ENCODE results near the gene RHOT2. TPM values are rescaled to one million over a fixed set of nuclear protein-coding genes. Genes with fewer than 3 reads are reported as not detected.

Gene RHOT2
- total RNA-seq, 1 donor from 2014 or later = 172 TPM

GRCh38 chr16:693364-693763, 25.4 kb downstream of the RHOT2 start:
- DNase-seq = no peak
- Mint-ChIP-seq H3K4me1 (peaks cover 16% of the 10 kb centered on the region), H3K4me3 (peak overlapping the region; percentile 65), H3K27me3 (peaks cover 17% of the 10 kb centered on the region), H3K9me3 (peaks cover 4% of the 10 kb centered on the region), H3K27ac (no peak overlapping the region), H3K36me3 (ENCODE audit: low read depth) (no peaks in the 10 kb centered on the region)
- intact Hi-C loops (cut with micrococcal nuclease) = no loop called here

DNA sequence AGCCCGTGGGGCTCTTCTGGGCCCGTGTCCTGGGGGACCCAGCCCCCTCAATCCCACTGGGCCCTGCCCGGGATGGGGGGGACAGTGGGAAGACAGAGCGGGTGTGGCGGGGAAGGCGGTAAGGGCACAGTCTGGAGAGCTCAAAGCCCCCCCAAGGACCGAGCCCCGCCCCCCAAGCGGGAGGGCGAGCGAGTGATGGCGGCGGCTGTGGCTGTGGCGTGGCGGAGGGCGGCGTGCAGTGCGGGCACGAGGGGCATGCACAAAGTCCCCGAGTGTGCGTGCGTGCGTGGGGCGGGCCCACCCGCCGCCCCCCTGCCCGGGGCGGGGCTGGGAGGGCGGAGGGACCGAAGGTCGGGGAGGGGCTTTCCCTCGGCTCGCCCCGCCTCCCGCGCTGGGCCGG, 25.8 kb downstream of the RHOT2 start:
- Mint-ChIP-seq H3K36me3 (ENCODE audit: low read depth) (no peaks in the 10 kb centered on the region), H3K27ac (no peak overlapping the region), H3K4me3 (peak overlapping the region; percentile 65), H3K27me3 (peaks cover 17% of the 10 kb centered on the region), H3K4me1 (peaks cover 16% of the 10 kb centered on the region), H3K9me3 (peaks cover 4% of the 10 kb centered on the region)
- no peak for DNase-seq
- intact Hi-C loops (cut with micrococcal nuclease) = no loop called here

DNA sequence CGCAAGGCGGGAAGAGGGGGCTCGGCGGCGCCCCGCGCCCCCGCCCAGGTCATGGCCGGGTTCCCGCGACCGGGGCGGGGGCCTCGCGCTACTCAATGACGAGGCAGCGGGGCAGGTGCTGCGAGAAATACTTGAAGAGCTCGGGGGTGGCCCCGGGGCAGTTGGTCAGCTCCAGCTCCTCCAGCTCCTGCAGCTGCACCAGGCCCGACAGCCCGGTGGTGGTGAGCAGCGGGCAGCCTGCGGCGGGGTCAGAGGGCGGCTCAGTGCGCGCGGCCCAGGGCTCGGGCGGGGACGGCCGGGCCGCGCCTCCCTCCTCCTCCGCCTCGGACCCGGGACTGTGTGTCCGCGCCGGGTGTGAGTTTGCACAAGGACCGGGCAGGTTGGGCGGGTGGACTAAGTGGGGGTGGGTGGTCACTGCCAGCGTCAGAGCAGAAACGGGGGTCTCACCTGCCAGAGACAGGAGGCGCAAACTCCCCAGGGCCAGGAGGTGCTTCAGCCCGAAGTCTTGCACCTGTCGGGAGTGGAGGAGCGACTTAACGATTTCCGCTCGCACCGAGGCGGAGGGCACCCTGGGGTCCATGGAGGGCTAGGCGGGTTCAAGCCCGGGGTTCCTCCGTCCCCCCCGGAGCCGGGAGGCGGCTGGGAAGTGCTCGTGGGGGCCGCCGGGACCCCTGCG, 26.4 kb downstream of the RHOT2 start:
- H3K36me3 Mint-ChIP-seq (ENCODE audit: low read depth) = no peaks in the 10 kb centered on the region
- peaks cover 17% of the 10 kb centered on the region for H3K27me3 Mint-ChIP-seq
- intact Hi-C loops (cut with micrococcal nuclease) = no loop called here

DNA sequence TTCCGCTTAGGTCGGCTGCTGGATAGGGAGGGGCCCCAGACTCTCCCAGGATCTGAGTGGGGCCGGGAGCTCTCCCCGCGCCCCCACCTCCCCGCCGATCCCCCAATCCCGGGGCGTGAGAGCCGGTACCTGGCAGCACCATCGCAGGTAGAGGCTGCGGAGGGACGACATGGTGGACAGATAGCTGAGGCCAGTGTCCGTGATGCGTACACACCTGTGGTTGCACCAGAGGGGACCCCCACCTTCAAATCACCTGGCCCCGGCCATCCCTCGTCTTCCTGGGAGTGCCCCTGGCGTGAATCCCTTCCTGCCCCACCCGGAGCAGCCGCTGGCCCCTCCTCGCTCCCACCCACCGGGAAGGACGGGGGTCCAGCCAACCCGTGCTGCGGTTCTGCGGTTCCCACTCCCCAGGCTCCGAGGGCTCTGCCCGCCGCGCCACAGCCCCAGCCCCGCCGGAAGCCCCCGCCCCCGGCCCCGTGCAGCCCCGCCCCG, 27.0 kb downstream of the RHOT2 start:
- H3K4me1 Mint-ChIP-seq = peaks cover 15% of the 10 kb centered on the region
- intact Hi-C loops (cut with micrococcal nuclease) = no loop called here
- no peak for DNase-seq
- H3K27me3 Mint-ChIP-seq = peaks cover 18% of the 10 kb centered on the region
- H3K36me3 Mint-ChIP-seq (ENCODE audit: low read depth) = no peaks in the 10 kb centered on the region
- peak overlapping the region; percentile 85 for H3K4me3 Mint-ChIP-seq
- H3K9me3 Mint-ChIP-seq = peaks cover 4% of the 10 kb centered on the region
- H3K27ac Mint-ChIP-seq = no peak overlapping the region

More for the DNA sequence above, 26.4 kb downstream of the RHOT2 start:
- peaks cover 16% of the 10 kb centered on the region for H3K4me1 Mint-ChIP-seq
- no peak overlapping the region for H3K27ac Mint-ChIP-seq
- no peak for DNase-seq
- peak overlapping the region; percentile 71 for H3K4me3 Mint-ChIP-seq
- H3K9me3 Mint-ChIP-seq = peaks cover 4% of the 10 kb centered on the region

DNA sequence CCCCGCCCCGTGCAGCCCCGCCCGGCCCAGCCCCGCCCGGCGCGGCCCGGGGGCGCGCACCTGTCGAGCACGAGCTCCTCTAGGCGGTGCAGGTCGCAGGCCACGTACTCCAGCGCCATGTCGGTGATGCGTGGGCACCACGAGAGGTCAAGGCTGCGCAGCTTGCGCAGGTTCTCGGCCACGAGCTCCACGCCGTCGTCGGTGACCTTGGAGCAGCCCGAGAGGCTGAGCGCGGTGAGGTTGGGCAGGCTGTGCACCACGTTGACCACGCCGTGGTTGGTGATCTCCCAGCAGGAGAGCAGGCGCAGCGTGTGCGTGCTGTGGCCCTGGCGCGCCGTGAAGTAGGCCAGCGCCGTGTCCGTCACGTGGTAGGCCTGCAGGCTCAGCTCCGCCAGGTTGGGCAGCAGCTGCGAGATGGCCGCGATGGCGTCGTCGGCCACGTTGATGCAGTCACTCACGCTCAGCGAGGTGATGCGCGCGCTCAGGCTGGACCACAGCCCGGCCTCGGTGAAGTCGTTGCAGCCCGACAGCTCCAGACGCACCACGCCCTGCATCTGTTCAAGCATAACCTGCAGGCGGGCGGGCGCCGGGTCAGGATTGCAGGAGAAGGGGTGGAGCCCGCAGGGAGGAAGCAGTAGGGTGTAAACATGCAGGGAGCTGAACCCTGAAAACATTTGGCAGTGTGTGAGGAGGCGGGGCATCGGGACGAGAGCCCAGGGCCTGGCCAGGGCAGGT, 27.6 kb downstream of the RHOT2 start:
- H3K27ac Mint-ChIP-seq = peak overlapping the region; percentile 87
- intact Hi-C loops (cut with micrococcal nuclease) = no loop called here
- H3K9me3 Mint-ChIP-seq = peaks cover 4% of the 10 kb centered on the region
- peaks cover 20% of the 10 kb centered on the region for H3K27me3 Mint-ChIP-seq
- H3K36me3 Mint-ChIP-seq (ENCODE audit: low read depth) = no peaks in the 10 kb centered on the region
- peak; percentile 92 for DNase-seq
- H3K4me3 Mint-ChIP-seq = peak overlapping the region; percentile 85
- H3K4me1 Mint-ChIP-seq = peaks cover 15% of the 10 kb centered on the region

DNA sequence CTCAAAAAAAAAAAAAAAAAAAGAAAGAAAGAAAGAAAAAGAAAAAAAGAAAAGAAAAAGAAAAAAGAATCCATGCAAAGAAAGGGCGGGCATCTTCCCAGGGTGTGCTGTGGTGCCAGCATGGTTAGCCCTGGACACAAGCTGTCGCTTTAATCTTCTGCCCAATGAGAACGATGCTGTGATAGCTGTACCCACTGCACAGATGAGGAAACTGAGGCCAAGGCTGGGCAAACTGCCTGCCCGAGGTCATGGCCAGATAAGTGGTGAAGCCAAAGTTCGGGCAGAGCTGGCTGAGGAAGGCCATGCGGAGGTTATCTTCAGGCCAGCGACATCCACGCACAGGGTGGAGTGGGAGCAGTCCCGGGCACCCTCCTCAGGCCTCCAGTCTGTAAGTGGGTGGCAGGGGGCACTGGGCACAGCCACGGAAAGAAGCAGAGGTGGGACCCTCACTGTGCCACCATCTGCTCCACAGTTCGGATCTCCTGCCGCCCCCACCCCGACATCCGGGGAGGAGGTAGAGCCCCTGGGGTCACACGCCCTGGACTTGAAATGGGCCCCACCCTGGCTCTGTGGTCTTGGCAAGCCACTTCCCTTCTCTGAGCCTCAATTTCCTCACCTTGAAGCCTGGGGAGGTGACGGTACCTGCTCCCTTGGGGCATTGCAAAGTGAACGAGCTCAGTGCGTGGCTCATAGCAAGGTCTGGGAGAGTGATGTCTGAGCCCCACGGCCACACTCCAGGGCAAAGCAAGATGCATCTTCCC, 31.2 kb downstream of the RHOT2 start:
- H3K4me1 Mint-ChIP-seq = peaks cover 7% of the 10 kb centered on the region
- H3K36me3 Mint-ChIP-seq (ENCODE audit: low read depth) = no peaks in the 10 kb centered on the region
- peak overlapping the region; percentile 34 for H3K4me3 Mint-ChIP-seq
- H3K27me3 Mint-ChIP-seq = peaks cover 28% of the 10 kb centered on the region
- H3K27ac Mint-ChIP-seq = no peak overlapping the region
- DNase-seq = peak; percentile 66
- H3K9me3 Mint-ChIP-seq = no peaks in the 10 kb centered on the region
- intact Hi-C loops (cut with micrococcal nuclease) = no loop called here

GRCh38 chr16:700684-701584, 33.0 kb downstream of the RHOT2 start:
- Mint-ChIP-seq H3K4me1 (peaks cover 4% of the 10 kb centered on the region), H3K27me3 (peaks cover 28% of the 10 kb centered on the region), H3K27ac (no peak overlapping the region), H3K36me3 (ENCODE audit: low read depth) (no peaks in the 10 kb centered on the region), H3K4me3 (no peak overlapping the region), H3K9me3 (no peaks in the 10 kb centered on the region)
- DNase-seq = peak; percentile 90
- intact Hi-C loops (cut with micrococcal nuclease) = no loop called here

GRCh38 chr16:702341-702740, 34.4 kb downstream of the RHOT2 start:
- Mint-ChIP-seq H3K27me3 (peaks cover 39% of the 10 kb centered on the region), H3K4me1 (peaks cover 2% of the 10 kb centered on the region), H3K4me3 (no peak overlapping the region), H3K27ac (no peak overlapping the region), H3K36me3 (ENCODE audit: low read depth) (no peaks in the 10 kb centered on the region), H3K9me3 (no peaks in the 10 kb centered on the region)
- intact Hi-C loops (cut with micrococcal nuclease) = no loop called here
- no peak for DNase-seq

GRCh38 chr16:703406-703805, 35.5 kb downstream of the RHOT2 start:
- H3K9me3 Mint-ChIP-seq = no peaks in the 10 kb centered on the region
- H3K36me3 Mint-ChIP-seq (ENCODE audit: low read depth) = no peaks in the 10 kb centered on the region
- intact Hi-C loops (cut with micrococcal nuclease) = no loop called here
- DNase-seq = no peak
- H3K27me3 Mint-ChIP-seq = peaks cover 47% of the 10 kb centered on the region
- H3K4me1 Mint-ChIP-seq = peaks cover 2% of the 10 kb centered on the region
- no peak overlapping the region for H3K27ac Mint-ChIP-seq
- H3K4me3 Mint-ChIP-seq = no peak overlapping the region

DNA sequence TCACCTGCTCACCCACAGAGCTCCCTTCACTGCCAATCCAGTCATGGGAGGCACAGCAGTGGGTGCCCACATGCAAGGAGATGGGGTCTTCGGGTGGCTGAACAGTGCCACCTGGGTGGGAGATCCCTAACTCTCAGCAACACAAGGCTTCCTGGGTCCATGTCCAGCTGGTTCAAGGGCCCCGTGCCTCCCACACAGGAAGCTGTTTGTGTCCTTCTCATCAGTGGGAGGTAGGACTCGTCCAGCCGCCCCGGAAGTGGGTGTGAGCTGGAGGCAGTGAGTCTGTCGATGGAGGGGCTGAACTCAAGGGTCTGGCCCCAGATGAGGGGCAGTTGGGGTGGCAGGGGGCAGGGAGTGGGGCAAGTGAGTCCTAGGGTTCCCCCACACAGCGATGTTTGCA, 36.1 kb downstream of the RHOT2 start:
- Mint-ChIP-seq H3K9me3 (no peaks in the 10 kb centered on the region), H3K4me1 (peaks cover 2% of the 10 kb centered on the region), H3K4me3 (no peak overlapping the region), H3K27me3 (peaks cover 48% of the 10 kb centered on the region), H3K36me3 (ENCODE audit: low read depth) (no peaks in the 10 kb centered on the region), H3K27ac (no peak overlapping the region)
- DNase-seq = no peak
- intact Hi-C loops (cut with micrococcal nuclease) = no loop called here

- DNase-seq = no peak
- no peaks in the 10 kb centered on the region for H3K9me3 Mint-ChIP-seq
- peaks cover 47% of the 10 kb centered on the region for H3K27me3 Mint-ChIP-seq
- no peaks in the 10 kb centered on the region for H3K4me1 Mint-ChIP-seq
- no peak overlapping the region for H3K27ac Mint-ChIP-seq
- intact Hi-C loops (cut with micrococcal nuclease) = no loop called here
- H3K36me3 Mint-ChIP-seq (ENCODE audit: low read depth) = no peaks in the 10 kb centered on the region
- H3K4me3 Mint-ChIP-seq = no peak overlapping the region
Measured at GRCh38 chr16:704552-705380, 36.8 kb downstream of the RHOT2 start.

- Mint-ChIP-seq H3K36me3 (ENCODE audit: low read depth) (no peaks in the 10 kb centered on the region), H3K27me3 (peaks cover 47% of the 10 kb centered on the region), H3K9me3 (no peaks in the 10 kb centered on the region), H3K4me3 (peak within 1 kb of the TSS; percentile 17), H3K27ac (no peak within 1 kb of the TSS), H3K4me1 (no peaks in the 10 kb centered on the region)
- peak; percentile 74 for DNase-seq
- intact Hi-C loops (cut with micrococcal nuclease) = no loop called here
Measured at GRCh38 chr16:705431-706188, 37.7 kb downstream of the RHOT2 start, which contains the start of gene FBXL16. Gene FBXL16, minus strand, starts transcription at chr16:705801. Its CDS starts 8,396 bp downstream, at chr16:697405.
